Heart left ventricle (tissue), 16 donors: ENCODE measurements around the gene P2RY8. TPM values are rescaled to one million over a fixed set of nuclear protein-coding genes. Genes with fewer than 3 reads are reported as not detected.

Experiments used
- ATAC-seq, 4 donors: fragments of 200-7000 bp; cut with Tn5 transposase; one replicate each; pipeline ENCODE4 v1.9.1; 2020 to 2022; ENCODE audit warnings: moderate library complexity in 4 of 4, mild to moderate bottlenecking in 3 of 4, moderate number of reproducible peaks in 1 of 4
- DNase-seq, 5 donors: peaks; one replicate each; pipeline ENCODE4 v3.0.0-alpha.2; 2020
- H3K27ac ChIP-seq, 12 donors: fragments of 200-600 bp; sonication (generic) in 4 of 12; one replicate each; pipeline versions ENCODE4 v1.5.0 to v1.8.0; 2016 to 2022; ENCODE audit warnings: mild to moderate bottlenecking in 2 of 12
- H3K27me3 ChIP-seq, 9 donors: fragments of 200-600 bp; sonication (generic) in 2 of 9; one replicate each; pipeline versions ENCODE4 v1.5.1 to v1.8.0; 2016 to 2022; ENCODE audit warnings: mild to moderate bottlenecking in 3 of 9
- H3K36me3 ChIP-seq, 9 donors: fragments of 200-600 bp; sonication (generic) in 2 of 9; one replicate each; pipeline versions ENCODE4 v1.5.0 to v1.8.0; 2018 to 2022; ENCODE audit warnings: mild to moderate bottlenecking in 2 of 9
- H3K4me1 ChIP-seq, 12 donors: fragments of 200-600 bp; sonication (generic) in 4 of 12; one replicate each; pipeline versions ENCODE4 v1.5.0 to v1.8.0; 2016 to 2022; ENCODE audit warnings: mild to moderate bottlenecking in 3 of 12
- H3K4me3 ChIP-seq, 12 donors: fragments of 200-600 bp; sonication (generic) in 4 of 12; one replicate each; pipeline versions ENCODE4 v1.5.0 to v1.8.0; 2017 to 2022; ENCODE audit warnings: mild to moderate bottlenecking in 9 of 12, moderate library complexity in 4 of 12
- H3K9me3 ChIP-seq, 12 donors: fragments of 200-600 bp; sonication (generic) in 4 of 12; one replicate each; pipeline versions ENCODE4 v1.5.0 to v1.8.0; 2016 to 2022; ENCODE audit warnings: mild to moderate bottlenecking in 1 of 12
- POLR2A ChIP-seq, 2 donors: fragments of 450-650 bp; IDR thresholded peaks; one replicate each; pipeline ENCODE4 v1.6.1; 2017; ENCODE audit warnings: antibody characterized with exemption in 2 of 2, mild to moderate bottlenecking in 2 of 2, moderate library complexity in 2 of 2
- WGBS, 4 donors: extraction: QIAGEN DNeasy Blood & Tissue Kit in 2 of 4; methylation state at CpG; one replicate each; pipeline versions ENCODE4 v1.1.5 to v1.1.7; 2013 to 2018; 5-methylcytosine and 5-hydroxymethylcytosine counted together
- intact Hi-C, 10 donors: fragments of 100-400 bp; cut with DNase I; formaldehyde crosslinking; loops; one replicate each; pipeline versions ENCODE4 v1.11.1 to v1.14.2; 2022
- polyA plus RNA-seq, 2 donors: library from polyadenylated mRNA; stranded (reverse); fragments of 200-250 nt; gene quantifications; one replicate each; pipeline ENCODE4 v1.2.3, GENCODE V29; 2013
- total RNA-seq, 9 donors: library from RNA; depleted of rRNA in 2 of 9; stranded (reverse); fragments of >200 nt in 2 of 9; fragmentation: NEBNext Ultra II Directional in 3 of 9; extraction: Animal tissue kit (Norgen Biotek cat#: 25700) in 3 of 9; gene quantifications; one replicate each; pipeline versions ENCODE4 v1.1.0 to v1.2.4, GENCODE V29; 2016 to 2023
- TF ChIP-seq, protein P1 (sequence below), 12 donors: fragments of 200-600 bp; sonication (generic) in 4 of 12; IDR thresholded peaks; one replicate each; pipeline versions ENCODE4 v1.5.0 to v1.8.0; 2018 to 2022; ENCODE audit warnings: antibody characterized with exemption in 12 of 12, mild to moderate bottlenecking in 5 of 12
- donor health status: ischemic (EF 13 %, LVEDD 7.1; RV severe dilation, severe dysfunction).
- donor health status: healthy with polysubstance abuse.
- donor health status: DM: no; HTN: yes; CAD: no.
- donor health status: DM: no; HTN: no; CAD: no.
- donor health status: ischemic (EF 25% LVEDD 6.9; RV normal size, moderate dysfunction).
- donor health status: ischemic (EF 25% LVEDD 5.7; RV mildly dilated, moderate dysfunction).
- donor health status: healthy.
- donor health status: DM: yes; HTN: yes; CAD: no.
- donor health status: ischemic (EF 35%, LVEDD 5.7; RV mildly dilated, moderate dysfunction).
- donor health status: nonischemic (EF 11% LVEDD 7.7; RV severe dilation, severe dysfunction).
- donor health status: DM: yes; HTN: yes; CAD: no.
- donor health status: PGD.
- donor health status: ischemic (EF 29% LVEDD 5.4; RV normal size, mild dysfunction).
- donor health status: nonischemic (EF 23%, LVEDD 6.1; RV moderate dilation, normal function).

Gene P2RY8
- total and polyA plus RNA-seq, 11 donors = 0.62 to 10.5 (median 2.3) TPM

DNA sequence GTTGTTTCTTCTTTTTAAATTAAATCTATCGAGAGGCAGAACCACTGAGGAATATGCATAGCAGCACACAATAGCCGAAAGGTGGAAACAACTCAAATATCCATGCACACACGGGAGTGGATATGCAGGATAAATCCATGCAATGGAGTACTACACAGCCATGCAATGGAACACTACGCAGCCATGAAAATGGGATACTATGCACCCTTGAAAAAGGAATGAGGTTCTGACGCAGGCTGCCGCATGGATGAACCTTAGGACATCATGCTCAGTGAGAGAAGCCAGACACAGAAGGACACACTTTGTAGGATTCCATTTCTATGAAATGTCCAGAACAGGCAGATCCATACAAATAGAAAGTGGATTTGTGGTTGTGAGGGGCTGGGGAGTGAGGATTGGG, 18.4 kb upstream of the P2RY8 start:
- H3K9me3 ChIP-seq = peaks cover 0 to 18% (median 0%) of the 10 kb centered on the region in 12 donors
- DNase-seq (no peak), ATAC-seq (no peak)
- H3K4me3 ChIP-seq = no peak overlapping the region
- H3K27me3 ChIP-seq = no peaks in the 10 kb centered on the region
- TF ChIP-seq, protein P1, sequence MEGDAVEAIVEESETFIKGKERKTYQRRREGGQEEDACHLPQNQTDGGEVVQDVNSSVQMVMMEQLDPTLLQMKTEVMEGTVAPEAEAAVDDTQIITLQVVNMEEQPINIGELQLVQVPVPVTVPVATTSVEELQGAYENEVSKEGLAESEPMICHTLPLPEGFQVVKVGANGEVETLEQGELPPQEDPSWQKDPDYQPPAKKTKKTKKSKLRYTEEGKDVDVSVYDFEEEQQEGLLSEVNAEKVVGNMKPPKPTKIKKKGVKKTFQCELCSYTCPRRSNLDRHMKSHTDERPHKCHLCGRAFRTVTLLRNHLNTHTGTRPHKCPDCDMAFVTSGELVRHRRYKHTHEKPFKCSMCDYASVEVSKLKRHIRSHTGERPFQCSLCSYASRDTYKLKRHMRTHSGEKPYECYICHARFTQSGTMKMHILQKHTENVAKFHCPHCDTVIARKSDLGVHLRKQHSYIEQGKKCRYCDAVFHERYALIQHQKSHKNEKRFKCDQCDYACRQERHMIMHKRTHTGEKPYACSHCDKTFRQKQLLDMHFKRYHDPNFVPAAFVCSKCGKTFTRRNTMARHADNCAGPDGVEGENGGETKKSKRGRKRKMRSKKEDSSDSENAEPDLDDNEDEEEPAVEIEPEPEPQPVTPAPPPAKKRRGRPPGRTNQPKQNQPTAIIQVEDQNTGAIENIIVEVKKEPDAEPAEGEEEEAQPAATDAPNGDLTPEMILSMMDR (IDR thresholded peaks at IDR 0.05) = no peak
- TF ChIP-seq POLR2A (IDR thresholded peaks at IDR 0.05) = no peak
- H3K36me3 ChIP-seq = no peaks in the 10 kb centered on the region
- peaks cover 0 to 11% (median 0%) of the 10 kb centered on the region in 12 donors for H3K4me1 ChIP-seq
- 87 to 90% (median 89%) methylated on average over 6 of the region's 6 CpGs for WGBS, 4 donors
- intact Hi-C loops = no loop called here
- H3K27ac ChIP-seq = peak overlapping the region in 1 of 12 donors; percentile 79

DNA sequence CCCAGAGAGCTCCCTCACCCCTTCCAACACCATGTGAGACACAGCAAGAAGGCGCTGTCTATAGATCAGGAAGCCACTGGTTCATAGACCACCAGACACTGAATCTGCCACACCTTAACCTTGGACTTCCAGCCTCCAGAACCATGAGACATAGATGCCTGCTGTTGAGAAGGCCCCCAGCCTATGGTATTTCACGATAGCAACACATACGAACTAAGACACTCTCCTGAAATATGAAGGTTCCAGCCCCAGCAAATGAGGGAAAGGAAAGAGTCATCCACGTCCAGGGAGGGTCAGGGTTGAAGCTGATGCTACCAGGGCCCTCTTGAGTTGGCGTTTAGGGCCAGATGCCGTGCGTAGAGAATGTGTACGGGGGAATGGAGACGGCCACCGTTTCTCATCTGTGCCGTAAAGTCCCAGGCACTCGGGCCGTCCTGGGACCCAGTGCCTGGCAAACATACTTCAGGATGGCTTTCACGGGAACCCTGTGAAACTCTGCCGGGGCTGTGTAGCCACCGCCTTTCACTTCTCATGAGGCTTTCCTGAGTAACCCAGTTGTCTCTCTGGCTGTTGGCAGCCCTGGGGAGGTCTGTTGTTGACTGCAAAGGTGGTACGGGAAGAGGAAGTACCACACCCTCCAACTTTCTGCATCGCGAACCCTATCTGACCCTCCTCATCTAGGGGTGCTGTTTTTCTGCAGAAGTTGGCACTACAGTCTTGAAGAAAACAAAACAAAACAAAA, 17.7 kb upstream of the P2RY8 start:
- TF ChIP-seq, protein P1 (IDR thresholded peaks at IDR 0.05) = no peak
- no peak for TF ChIP-seq POLR2A (IDR thresholded peaks at IDR 0.05)
- Histone ChIP-seq H3K4me1 (peaks cover 0 to 11% (median 0%) of the 10 kb centered on the region in 12 donors), H3K9me3 (peaks cover 0 to 18% (median 0%) of the 10 kb centered on the region in 12 donors), H3K27ac (peak overlapping the region in 5 of 12 donors; percentile 4 to 79 (median 34)), H3K36me3 (no peaks in the 10 kb centered on the region), H3K4me3 (no peak overlapping the region), H3K27me3 (no peaks in the 10 kb centered on the region)
- no peak for DNase-seq
- ATAC-seq = peak in 1 of 4 donors; percentile 50
- 70 to 81% (median 76%) methylated on average over 18 to 19 of the region's 19 CpGs for WGBS, 4 donors
- intact Hi-C loops = no loop called here

- no peaks in the 10 kb centered on the region for H3K27me3 ChIP-seq
- no peak overlapping the region for H3K27ac ChIP-seq
- no peaks in the 10 kb centered on the region for H3K36me3 ChIP-seq
- peaks cover 0 to 18% (median 0%) of the 10 kb centered on the region in 12 donors for H3K9me3 ChIP-seq
- WGBS, 4 donors = 73 to 82% (median 79%) methylated on average over 3 of the region's 3 CpGs
- ATAC-seq (no peak), DNase-seq (no peak)
- peaks cover 0 to 14% (median 4%) of the 10 kb centered on the region in 12 donors for H3K4me1 ChIP-seq
- no peak for TF ChIP-seq POLR2A (IDR thresholded peaks at IDR 0.05)
- TF ChIP-seq, protein P1 (IDR thresholded peaks at IDR 0.05) = no peak
- H3K4me3 ChIP-seq = no peak overlapping the region
- intact Hi-C loops = no loop called here
Measured at GRCh38 chrX:1551959-1552546, 15.1 kb upstream of the P2RY8 start.

GRCh38 chrX:1546691-1547251, 9.8 kb upstream of the P2RY8 start:
- intact Hi-C loops = loop anchor here in 1 of 10 donors (10.0 kb wide), 1 partner anchor 62 kb away; no protein-coding TSS in a partner anchor
- peak in 3 of 4 donors; percentile 38 to 97 (median 48) for ATAC-seq

More at GRCh38 chrX:1546691-1547251, 9.8 kb upstream of the P2RY8 start:
- H3K4me3 ChIP-seq = peak overlapping the region in 1 of 12 donors; percentile 5
- WGBS, 4 donors = 27 to 56% (median 46%) methylated on average over 14 to 18 of the region's 18 CpGs
- H3K36me3 ChIP-seq = no peaks in the 10 kb centered on the region
- peak overlapping the region; percentile 10 to 90 (median 68) for H3K27ac ChIP-seq
- TF ChIP-seq POLR2A (IDR thresholded peaks at IDR 0.05) = no peak
- TF ChIP-seq, protein P1 (IDR thresholded peaks at IDR 0.05) = no peak
- no peaks in the 10 kb centered on the region for H3K27me3 ChIP-seq
- peak in 3 of 5 donors; percentile 35 to 66 (median 61) for DNase-seq
- H3K4me1 ChIP-seq = peaks cover 0 to 11% (median 5%) of the 10 kb centered on the region in 12 donors
- peaks cover 0 to 11% (median 0%) of the 10 kb centered on the region in 12 donors for H3K9me3 ChIP-seq
